Skeletal muscle satellite cell (primary cell): ENCODE results near the gene ATP6V1F.

Experiments used
- H3K27me3 ChIP-seq: 2 replicates; pipeline ENCODE4 v1.7.0; 2013; ENCODE audit warnings: low read length; ENCODE audit not compliant: control insufficient read depth, insufficient read depth
- H3K36me3 ChIP-seq: 2 replicates; pipeline ENCODE4 v1.7.0; 2013; ENCODE audit warnings: mild to moderate bottlenecking, control low read depth, low read length; ENCODE audit not compliant: insufficient read depth
- H3K4me1 ChIP-seq: 2 replicates; pipeline ENCODE4 v1.7.0; 2013; ENCODE audit warnings: low read length; ENCODE audit not compliant: control insufficient read depth, insufficient read depth
- H3K4me2 ChIP-seq: 2 replicates; pipeline ENCODE4 v1.7.0; 2013; ENCODE audit warnings: mild to moderate bottlenecking, low read length
- H3K4me3 ChIP-seq: 2 replicates; pipeline ENCODE4 v1.7.0; 2013; ENCODE audit warnings: low read length
- H3K9ac ChIP-seq: 2 replicates; pipeline ENCODE4 v1.7.0; 2013; ENCODE audit warnings: mild to moderate bottlenecking, low read depth, low read length, moderate library complexity
- H3K9me3 ChIP-seq: replicated peaks from 2 replicates; pipeline ENCODE4 v1.7.0; 2013; ENCODE audit warnings: mild to moderate bottlenecking, control low read depth, low read length

Gene ATP6V1F

GRCh38 chr7:128855559-128855958 is 7.1 kb upstream of the ATP6V1F start:
- no peak overlapping the region for H3K9ac ChIP-seq
- no peaks in the 10 kb centered on the region for H3K27me3 ChIP-seq
- H3K36me3 ChIP-seq: peaks cover 78% of the 10 kb centered on the region
- H3K9me3 ChIP-seq: no peaks in the 10 kb centered on the region
- no peak overlapping the region for H3K4me3 ChIP-seq
- no peaks in the 10 kb centered on the region for H3K4me1 ChIP-seq
- H3K4me2 ChIP-seq: no peak overlapping the region

GRCh38 chr7:128856001-128856718 is 6.5 kb upstream of the ATP6V1F start:
- no peak overlapping the region for H3K4me2 ChIP-seq
- H3K9ac ChIP-seq: no peak overlapping the region
- H3K4me3 ChIP-seq: no peak overlapping the region
- no peaks in the 10 kb centered on the region for H3K4me1 ChIP-seq
- no peaks in the 10 kb centered on the region for H3K27me3 ChIP-seq
- H3K9me3 ChIP-seq: no peaks in the 10 kb centered on the region
- peaks cover 72% of the 10 kb centered on the region for H3K36me3 ChIP-seq

GRCh38 chr7:128858380-128859231 is 4.0 kb upstream of the ATP6V1F start:
- no peaks in the 10 kb centered on the region for H3K9me3 ChIP-seq
- peaks cover 49% of the 10 kb centered on the region for H3K36me3 ChIP-seq
- no peaks in the 10 kb centered on the region for H3K27me3 ChIP-seq
- H3K4me1 ChIP-seq: peaks cover under 1% of the 10 kb centered on the region
- no peak overlapping the region for H3K9ac ChIP-seq
- no peak overlapping the region for H3K4me2 ChIP-seq
- no peak overlapping the region for H3K4me3 ChIP-seq

DNA sequence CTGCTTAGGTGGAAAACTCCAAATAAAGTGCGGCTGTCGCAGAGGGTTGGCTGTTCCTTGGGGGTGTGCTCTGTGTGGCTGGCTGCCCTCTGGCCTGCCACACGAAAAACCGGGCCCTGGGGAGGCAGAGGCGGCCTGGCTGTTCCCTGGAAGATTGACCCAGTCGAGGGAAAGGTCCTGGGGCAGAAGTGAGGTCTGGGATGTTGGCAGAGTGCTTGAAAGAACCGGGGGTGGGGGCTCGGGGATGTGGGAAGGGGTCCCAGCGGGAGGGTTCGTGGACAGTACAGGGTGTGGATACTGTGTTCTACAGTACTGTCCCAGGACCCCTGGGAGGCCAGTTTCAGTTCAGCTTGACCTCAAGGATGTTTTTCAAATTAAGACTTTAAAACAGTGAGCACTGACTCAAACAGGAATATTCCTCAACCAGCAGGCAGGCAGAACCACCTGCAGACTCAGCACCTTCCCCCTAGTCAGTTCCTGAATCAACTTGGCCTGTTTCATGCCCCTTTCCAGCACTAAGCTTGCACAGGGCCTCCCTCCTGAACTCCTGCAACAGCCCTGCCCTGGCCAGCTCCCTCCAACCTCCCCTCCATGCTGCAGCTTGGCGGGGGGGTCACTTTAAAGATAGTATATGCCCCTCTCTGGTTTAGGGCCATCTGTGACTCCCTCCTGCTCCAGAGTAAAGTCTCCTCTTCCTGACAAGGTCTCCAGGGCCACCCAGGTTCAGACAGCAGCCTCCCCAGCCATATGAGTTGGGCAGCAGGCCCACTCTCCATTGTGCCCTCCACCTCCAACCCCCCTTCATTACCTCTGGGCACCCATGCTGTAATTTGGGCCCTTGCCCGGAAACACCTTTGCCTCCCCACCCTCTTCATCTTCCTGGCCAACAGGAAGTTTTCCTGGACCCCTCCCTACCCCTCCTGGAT is 3.2 kb upstream of the ATP6V1F start:
- H3K4me2 ChIP-seq: no peak overlapping the region
- H3K9me3 ChIP-seq: no peaks in the 10 kb centered on the region
- no peak overlapping the region for H3K9ac ChIP-seq
- H3K36me3 ChIP-seq: peaks cover 41% of the 10 kb centered on the region
- peaks cover 5% of the 10 kb centered on the region for H3K4me1 ChIP-seq
- no peak overlapping the region for H3K4me3 ChIP-seq
- H3K27me3 ChIP-seq: no peaks in the 10 kb centered on the region

DNA sequence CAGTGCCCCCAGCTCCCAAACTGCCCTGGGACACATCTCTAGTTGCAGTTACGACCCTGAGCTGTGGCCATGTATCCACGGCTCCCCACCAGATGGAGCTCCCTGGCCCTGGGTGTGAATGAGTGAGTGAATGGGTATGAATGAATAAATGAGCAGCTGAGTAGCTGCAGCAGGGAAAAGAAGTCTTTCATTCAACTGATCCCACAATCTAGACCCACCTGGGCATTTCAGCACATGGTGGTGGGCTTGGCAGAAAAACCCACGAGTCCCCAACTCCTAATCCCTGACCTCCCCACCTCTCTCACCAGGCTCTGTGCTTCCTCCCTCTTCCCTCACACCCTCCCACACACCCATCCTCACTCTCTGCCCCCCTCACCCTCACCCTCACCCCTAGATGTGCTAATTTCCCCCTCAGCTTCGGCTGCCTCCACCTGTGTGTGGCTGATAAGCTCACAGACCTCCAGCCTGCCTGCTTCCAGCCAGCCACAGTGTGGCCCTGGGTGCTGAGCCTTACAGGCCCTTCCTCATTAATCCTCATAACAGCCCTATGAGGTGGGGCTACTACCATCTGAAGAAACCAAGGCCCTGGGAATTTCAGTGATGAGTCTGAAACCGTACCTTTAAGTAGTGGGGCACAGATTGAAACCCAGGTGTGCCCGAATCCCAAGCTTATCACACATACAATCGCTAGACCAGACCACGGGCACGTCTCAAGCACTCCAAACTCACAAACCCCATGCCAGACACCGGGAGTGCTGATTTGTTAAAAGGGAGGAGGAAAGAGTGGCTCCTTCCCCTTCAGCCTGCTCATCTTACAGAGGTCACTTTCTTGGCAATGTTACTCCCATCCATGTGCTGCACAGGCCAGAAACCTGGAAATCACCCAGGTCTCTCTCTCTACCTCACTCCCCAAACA is 2.2 kb upstream of the ATP6V1F start:
- Histone ChIP-seq H3K4me1 (peaks cover 5% of the 10 kb centered on the region), H3K27me3 (no peaks in the 10 kb centered on the region), H3K36me3 (peaks cover 40% of the 10 kb centered on the region), H3K9ac (no peak overlapping the region), H3K4me3 (no peak overlapping the region), H3K4me2 (no peak overlapping the region), H3K9me3 (no peaks in the 10 kb centered on the region)

DNA sequence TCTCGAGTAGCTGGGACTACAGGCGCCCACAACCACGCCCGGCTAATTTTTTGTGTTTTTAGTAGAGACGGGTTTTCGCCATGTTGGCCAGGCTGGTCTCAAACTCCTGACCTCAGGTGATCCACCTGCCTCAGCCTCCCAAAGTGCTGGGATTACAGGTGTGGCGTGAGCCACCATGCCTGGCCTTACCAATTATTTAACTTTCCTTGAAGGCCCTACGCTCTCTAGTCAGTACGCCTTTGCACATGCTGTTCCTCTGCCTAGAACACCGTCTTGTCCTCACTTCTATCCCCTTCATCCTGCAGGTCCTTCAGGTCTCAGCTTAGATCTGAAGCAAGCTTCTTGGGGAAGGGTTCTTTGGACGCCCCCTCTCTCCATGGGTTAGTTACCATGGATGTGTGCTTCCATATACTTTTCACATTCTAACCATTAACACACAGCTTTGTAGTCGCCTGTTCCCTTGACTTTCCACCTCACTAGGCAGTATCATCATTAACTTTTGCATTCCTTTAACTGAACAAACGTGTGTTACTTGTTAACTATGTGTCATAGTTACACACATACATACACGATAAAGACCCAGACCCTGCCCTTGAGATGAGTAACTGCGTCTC is 592 bp upstream of the ATP6V1F start:
- Histone ChIP-seq H3K9ac (peak overlapping the region; percentile 4), H3K36me3 (peaks cover 39% of the 10 kb centered on the region), H3K4me2 (peak overlapping the region; percentile 89), H3K27me3 (no peaks in the 10 kb centered on the region), H3K4me3 (peak overlapping the region; percentile 83), H3K9me3 (no peaks in the 10 kb centered on the region), H3K4me1 (peaks cover 5% of the 10 kb centered on the region)

- H3K4me2 ChIP-seq: peak overlapping the region; percentile 89
- H3K27me3 ChIP-seq: no peaks in the 10 kb centered on the region
- H3K9me3 ChIP-seq: no peaks in the 10 kb centered on the region
- H3K4me1 ChIP-seq: peaks cover 5% of the 10 kb centered on the region
- H3K9ac ChIP-seq: peak overlapping the region; percentile 91
- peaks cover 34% of the 10 kb centered on the region for H3K36me3 ChIP-seq
- H3K4me3 ChIP-seq: peak overlapping the region; percentile 83
These were observed 855 bp downstream of the ATP6V1F start for GRCh38 chr7:128863433-128863989.

GRCh38 chr7:128865303-128865702 is 2.6 kb downstream of the ATP6V1F start:
- no peak overlapping the region for H3K4me2 ChIP-seq
- H3K36me3 ChIP-seq: peaks cover 24% of the 10 kb centered on the region
- H3K4me3 ChIP-seq: no peak overlapping the region
- peaks cover 10% of the 10 kb centered on the region for H3K27me3 ChIP-seq
- peaks cover 16% of the 10 kb centered on the region for H3K4me1 ChIP-seq
- H3K9ac ChIP-seq: no peak overlapping the region
- H3K9me3 ChIP-seq: no peaks in the 10 kb centered on the region

DNA sequence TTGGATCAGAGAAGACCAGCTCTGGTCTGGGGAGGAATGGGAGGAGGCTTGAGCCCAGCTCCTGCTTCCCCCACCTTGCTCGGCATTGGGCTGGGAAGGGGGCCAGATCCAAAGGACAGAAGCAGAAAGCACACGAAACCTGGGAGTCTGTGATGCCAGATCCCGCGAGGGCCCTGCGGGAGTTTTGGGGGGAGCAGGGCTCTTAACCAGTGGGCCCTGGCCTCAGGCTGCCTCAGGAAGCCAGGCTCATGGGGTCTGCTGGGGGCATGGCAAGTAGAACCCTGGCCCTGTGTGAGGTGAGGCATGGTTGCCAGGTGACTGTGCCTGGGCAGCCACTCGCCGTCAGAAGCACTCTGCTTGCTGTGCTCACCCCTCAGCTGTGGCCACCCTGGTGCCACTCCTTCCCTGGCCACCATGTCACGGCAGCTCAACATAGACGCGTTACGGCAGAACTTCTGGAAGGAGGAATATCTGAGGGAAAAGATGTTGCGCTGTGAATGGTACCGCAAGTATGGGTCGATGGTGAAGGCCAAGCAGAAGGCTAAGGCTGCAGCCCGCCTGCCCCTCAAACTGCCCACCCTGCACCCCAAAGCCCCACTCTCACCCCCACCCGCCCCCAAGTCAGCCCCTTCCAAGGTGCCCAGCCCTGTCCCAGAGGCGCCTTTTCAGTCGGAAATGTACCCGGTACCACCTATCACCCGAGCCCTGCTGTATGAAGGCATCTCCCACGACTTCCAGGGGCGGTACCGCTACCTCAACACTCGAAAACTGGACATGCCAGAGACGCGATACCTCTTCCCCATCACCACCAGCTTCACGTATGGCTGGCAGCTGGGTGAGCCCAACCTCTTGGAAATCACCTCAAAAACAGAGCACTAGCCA is 3.6 kb downstream of the ATP6V1F start:
- peaks cover 24% of the 10 kb centered on the region for H3K36me3 ChIP-seq
- peaks cover 14% of the 10 kb centered on the region for H3K27me3 ChIP-seq
- peaks cover 16% of the 10 kb centered on the region for H3K4me1 ChIP-seq
- no peak overlapping the region for H3K4me3 ChIP-seq
- no peak overlapping the region for H3K4me2 ChIP-seq
- H3K9me3 ChIP-seq: no peaks in the 10 kb centered on the region
- H3K9ac ChIP-seq: no peak overlapping the region
